Fibroblast of gingiva (primary cell): Measurements from ENCODE around the gene SLC39A8.

Source experiments
- DNase-seq: peaks from one replicate; pipeline ENCODE4 v3.0.0-alpha.2; 2011; ENCODE audit warnings: low read depth

SLC39A8 gene

GRCh38 chr4:102230194-102230593, 115.1 kb downstream of the SLC39A8 start:
- no peak for DNase-seq

- no peak for DNase-seq
Measured at GRCh38 chr4:102227388-102227787, 117.9 kb downstream of the SLC39A8 start.

- DNase-seq = no peak
Measured at GRCh38 chr4:102223461-102223860, 121.8 kb downstream of the SLC39A8 start.

GRCh38 chr4:102222838-102223409, 122.4 kb downstream of the SLC39A8 start:
- DNase-seq = no peak

- DNase-seq = no peak
Measured at GRCh38 chr4:102219129-102219528, 126.2 kb downstream of the SLC39A8 start.

GRCh38 chr4:102218656-102219055, 126.6 kb downstream of the SLC39A8 start:
- DNase-seq = no peak

- DNase-seq = no peak
Measured at GRCh38 chr4:102217775-102218355, 127.4 kb downstream of the SLC39A8 start.

- DNase-seq = peak; percentile 19
Measured at GRCh38 chr4:102217345-102217744, 127.9 kb downstream of the SLC39A8 start.

- no peak for DNase-seq
Measured at GRCh38 chr4:102216666-102217065, 128.6 kb downstream of the SLC39A8 start.

GRCh38 chr4:102213031-102213430, 132.3 kb downstream of the SLC39A8 start:
- no peak for DNase-seq
